Measurements from ENCODE around the gene NLE1.

DNA sequence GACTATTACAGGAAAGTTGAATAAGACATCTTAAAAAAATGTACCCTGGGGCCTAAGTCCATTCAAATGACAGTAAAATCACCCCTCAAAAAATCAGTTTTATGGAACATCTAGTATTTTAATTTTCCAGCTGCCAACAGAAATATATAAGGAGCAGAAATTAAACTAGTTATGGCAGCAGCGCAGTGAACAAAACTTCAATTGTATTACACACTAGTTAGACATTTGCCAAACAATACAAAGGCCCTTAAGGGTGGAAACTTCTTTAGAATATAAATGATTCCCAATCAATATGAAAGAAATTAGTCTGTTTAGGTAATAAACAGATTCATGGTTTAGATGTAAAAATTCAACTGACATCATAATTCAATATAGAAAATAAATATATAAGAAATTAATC lies 60.5 kb downstream of the NLE1 start:
- TF ChIP-seq, protein P1, sequence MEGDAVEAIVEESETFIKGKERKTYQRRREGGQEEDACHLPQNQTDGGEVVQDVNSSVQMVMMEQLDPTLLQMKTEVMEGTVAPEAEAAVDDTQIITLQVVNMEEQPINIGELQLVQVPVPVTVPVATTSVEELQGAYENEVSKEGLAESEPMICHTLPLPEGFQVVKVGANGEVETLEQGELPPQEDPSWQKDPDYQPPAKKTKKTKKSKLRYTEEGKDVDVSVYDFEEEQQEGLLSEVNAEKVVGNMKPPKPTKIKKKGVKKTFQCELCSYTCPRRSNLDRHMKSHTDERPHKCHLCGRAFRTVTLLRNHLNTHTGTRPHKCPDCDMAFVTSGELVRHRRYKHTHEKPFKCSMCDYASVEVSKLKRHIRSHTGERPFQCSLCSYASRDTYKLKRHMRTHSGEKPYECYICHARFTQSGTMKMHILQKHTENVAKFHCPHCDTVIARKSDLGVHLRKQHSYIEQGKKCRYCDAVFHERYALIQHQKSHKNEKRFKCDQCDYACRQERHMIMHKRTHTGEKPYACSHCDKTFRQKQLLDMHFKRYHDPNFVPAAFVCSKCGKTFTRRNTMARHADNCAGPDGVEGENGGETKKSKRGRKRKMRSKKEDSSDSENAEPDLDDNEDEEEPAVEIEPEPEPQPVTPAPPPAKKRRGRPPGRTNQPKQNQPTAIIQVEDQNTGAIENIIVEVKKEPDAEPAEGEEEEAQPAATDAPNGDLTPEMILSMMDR (IDR thresholded peaks at IDR 0.05) = no peak
- no peak for TF ChIP-seq POLR2A (IDR thresholded peaks at IDR 0.05)
- no peak for TF ChIP-seq POLR2AphosphoS5 (IDR thresholded peaks at IDR 0.05)

Measured in breast epithelium (tissue), 3 donors.